ENCODE results near the gene PRPF40A.

- TF ChIP-seq BACH2 (CRISPR knock-in tag; IDR thresholded peaks at IDR 0.05; ENCODE audit: borderline replicate concordance) (no peak), ESRRG (CRISPR knock-in tag; IDR thresholded peaks at IDR 0.05) (no peak), ZNF8 (CRISPR knock-in tag; IDR thresholded peaks at IDR 0.05) (no peak), PPARA (CRISPR knock-in tag; IDR thresholded peaks at IDR 0.05; ENCODE audit: borderline replicate concordance) (no peak), ZFP30 (CRISPR knock-in tag; IDR thresholded peaks at IDR 0.05) (no peak), POU6F1 (CRISPR knock-in tag; IDR thresholded peaks at IDR 0.05; ENCODE audit: borderline replicate concordance, low read depth) (no peak)
Measured at GRCh38 chr2:152613235-152613634, 104.0 kb downstream of the PRPF40A start.
